Retinal pigment epithelial cell (primary cell): ENCODE data around the gene ACBD5.

ENCODE experiments used
- DNase-seq: peaks from one replicate; pipeline ENCODE4 v3.0.0-alpha.2; 2010; ENCODE audit warnings: low read depth
- H3K4me3 ChIP-seq: 2 replicates; pipeline ENCODE4 v1.5.1; 2011; ENCODE audit warnings: mild to moderate bottlenecking, low read length, control low read depth, moderate library complexity
- CTCF ChIP-seq: conservative IDR thresholded peaks from 2 replicates; pipeline ENCODE4 v1.5.1; 2011; ENCODE audit warnings: low read depth, low read length, control low read depth, inconsistent platforms

Gene ACBD5

GRCh38 chr10:27247006-27247405, 6.4 kb upstream of the ACBD5 start:
- TF ChIP-seq CTCF = no peak
- no peak overlapping the region for H3K4me3 ChIP-seq
- DNase-seq = no peak

- DNase-seq = no peak
- H3K4me3 ChIP-seq = no peak overlapping the region
- TF ChIP-seq CTCF = no peak
These were observed 5.2 kb upstream of the ACBD5 start for GRCh38 chr10:27245836-27246235.

GRCh38 chr10:27244976-27245375, 4.4 kb upstream of the ACBD5 start:
- no peak for DNase-seq
- no peak for TF ChIP-seq CTCF
- H3K4me3 ChIP-seq = no peak overlapping the region

- DNase-seq = no peak
- peak overlapping the region; percentile 91 for H3K4me3 ChIP-seq
- TF ChIP-seq CTCF = no peak
These were observed 2.5 kb upstream of the ACBD5 start for GRCh38 chr10:27242951-27243551.

- no peak for DNase-seq
- no peak for TF ChIP-seq CTCF
These were observed 1.9 kb upstream of the ACBD5 start for GRCh38 chr10:27242473-27242950.

GRCh38 chr10:27241652-27242472, 1.3 kb upstream of the ACBD5 start:
- peak; percentile 50 for TF ChIP-seq CTCF
- peak; percentile 84 for DNase-seq
- peak overlapping the region; percentile 91 for H3K4me3 ChIP-seq

More at GRCh38 chr10:27242473-27242950, 1.9 kb upstream of the ACBD5 start:
- H3K4me3 ChIP-seq = peak overlapping the region; percentile 91
